Measurements from ENCODE around the gene CCDC185. TPM values are rescaled to one million over a fixed set of nuclear protein-coding genes. Genes with fewer than 3 reads are reported as not detected.

The CCDC185 gene
- total and polyA plus RNA-seq, 4 donors = not detected

DNA sequence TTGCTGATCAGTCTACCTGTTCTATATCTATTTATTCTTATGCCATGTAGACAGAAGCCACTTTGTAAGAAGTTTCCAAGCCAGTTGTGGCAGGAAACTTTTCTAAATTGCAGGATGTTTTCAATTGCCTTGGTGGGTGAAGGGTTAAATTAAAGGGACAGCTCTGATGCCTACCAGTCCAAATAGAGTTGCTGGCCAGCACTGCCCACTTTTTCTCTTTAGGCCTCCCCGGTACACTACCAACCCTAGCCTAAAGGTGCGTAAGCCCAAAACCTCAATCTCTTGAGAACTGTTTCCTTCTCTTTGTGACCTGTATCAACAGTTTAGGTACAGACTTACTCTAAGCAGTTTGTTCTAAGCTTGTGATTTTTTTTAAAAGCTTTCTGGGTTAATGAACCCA, 44.8 kb upstream of the CCDC185 start:
- no peaks in the 10 kb centered on the region for H3K27me3 ChIP-seq (ENCODE audit: control insufficient read depth in 4 of 4, insufficient read depth in 4 of 4, low read length in 3 of 4)
- no peak overlapping the region for H3K4me3 ChIP-seq (ENCODE audit: low read depth in 1 of 3, low read length in 3 of 3)
- no peak for DNase-seq (ENCODE audit: low spot score)
- TF ChIP-seq RAD21 (IDR thresholded peaks at IDR 0.05) = no peak
- TF ChIP-seq, protein P1, sequence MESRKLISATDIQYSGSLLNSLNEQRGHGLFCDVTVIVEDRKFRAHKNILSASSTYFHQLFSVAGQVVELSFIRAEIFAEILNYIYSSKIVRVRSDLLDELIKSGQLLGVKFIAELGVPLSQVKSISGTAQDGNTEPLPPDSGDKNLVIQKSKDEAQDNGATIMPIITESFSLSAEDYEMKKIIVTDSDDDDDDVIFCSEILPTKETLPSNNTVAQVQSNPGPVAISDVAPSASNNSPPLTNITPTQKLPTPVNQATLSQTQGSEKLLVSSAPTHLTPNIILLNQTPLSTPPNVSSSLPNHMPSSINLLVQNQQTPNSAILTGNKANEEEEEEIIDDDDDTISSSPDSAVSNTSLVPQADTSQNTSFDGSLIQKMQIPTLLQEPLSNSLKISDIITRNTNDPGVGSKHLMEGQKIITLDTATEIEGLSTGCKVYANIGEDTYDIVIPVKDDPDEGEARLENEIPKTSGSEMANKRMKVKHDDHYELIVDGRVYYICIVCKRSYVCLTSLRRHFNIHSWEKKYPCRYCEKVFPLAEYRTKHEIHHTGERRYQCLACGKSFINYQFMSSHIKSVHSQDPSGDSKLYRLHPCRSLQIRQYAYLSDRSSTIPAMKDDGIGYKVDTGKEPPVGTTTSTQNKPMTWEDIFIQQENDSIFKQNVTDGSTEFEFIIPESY (IDR thresholded peaks at IDR 0.05) = no peak
- TF ChIP-seq, protein P2, sequence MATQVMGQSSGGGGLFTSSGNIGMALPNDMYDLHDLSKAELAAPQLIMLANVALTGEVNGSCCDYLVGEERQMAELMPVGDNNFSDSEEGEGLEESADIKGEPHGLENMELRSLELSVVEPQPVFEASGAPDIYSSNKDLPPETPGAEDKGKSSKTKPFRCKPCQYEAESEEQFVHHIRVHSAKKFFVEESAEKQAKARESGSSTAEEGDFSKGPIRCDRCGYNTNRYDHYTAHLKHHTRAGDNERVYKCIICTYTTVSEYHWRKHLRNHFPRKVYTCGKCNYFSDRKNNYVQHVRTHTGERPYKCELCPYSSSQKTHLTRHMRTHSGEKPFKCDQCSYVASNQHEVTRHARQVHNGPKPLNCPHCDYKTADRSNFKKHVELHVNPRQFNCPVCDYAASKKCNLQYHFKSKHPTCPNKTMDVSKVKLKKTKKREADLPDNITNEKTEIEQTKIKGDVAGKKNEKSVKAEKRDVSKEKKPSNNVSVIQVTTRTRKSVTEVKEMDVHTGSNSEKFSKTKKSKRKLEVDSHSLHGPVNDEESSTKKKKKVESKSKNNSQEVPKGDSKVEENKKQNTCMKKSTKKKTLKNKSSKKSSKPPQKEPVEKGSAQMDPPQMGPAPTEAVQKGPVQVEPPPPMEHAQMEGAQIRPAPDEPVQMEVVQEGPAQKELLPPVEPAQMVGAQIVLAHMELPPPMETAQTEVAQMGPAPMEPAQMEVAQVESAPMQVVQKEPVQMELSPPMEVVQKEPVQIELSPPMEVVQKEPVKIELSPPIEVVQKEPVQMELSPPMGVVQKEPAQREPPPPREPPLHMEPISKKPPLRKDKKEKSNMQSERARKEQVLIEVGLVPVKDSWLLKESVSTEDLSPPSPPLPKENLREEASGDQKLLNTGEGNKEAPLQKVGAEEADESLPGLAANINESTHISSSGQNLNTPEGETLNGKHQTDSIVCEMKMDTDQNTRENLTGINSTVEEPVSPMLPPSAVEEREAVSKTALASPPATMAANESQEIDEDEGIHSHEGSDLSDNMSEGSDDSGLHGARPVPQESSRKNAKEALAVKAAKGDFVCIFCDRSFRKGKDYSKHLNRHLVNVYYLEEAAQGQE (IDR thresholded peaks at IDR 0.05) = no peak
- TF ChIP-seq EGR1 (IDR thresholded peaks at IDR 0.05; ENCODE audit: low read depth in 2 of 2) = no peak
- no peak for TF ChIP-seq ATF3 (IDR thresholded peaks at IDR 0.05)
- TF ChIP-seq NR2F2 (IDR thresholded peaks at IDR 0.05) = no peak
- no peak for TF ChIP-seq HNF4A (conservative IDR thresholded peaks at IDR 0.05)
- no peak for TF ChIP-seq YY1 (IDR thresholded peaks at IDR 0.05)
- no peak for TF ChIP-seq RXRA (IDR thresholded peaks at IDR 0.05)
- no peak for TF ChIP-seq FOXA1 (IDR thresholded peaks at IDR 0.05)
- no peak for TF ChIP-seq SP1 (IDR thresholded peaks at IDR 0.05)
- TF ChIP-seq JUND (IDR thresholded peaks at IDR 0.05) = no peak
- no peak for TF ChIP-seq GABPA (IDR thresholded peaks at IDR 0.05 in 1 of 2, conservative IDR thresholded peaks at IDR 0.05 in 1 of 2)
- TF ChIP-seq HNF4G (IDR thresholded peaks at IDR 0.05) = no peak
- TF ChIP-seq CTCF (IDR thresholded peaks at IDR 0.05; ENCODE audit: low read depth, low read length, missing input control) = no peak
- no peaks in the 10 kb centered on the region for H3K9me3 ChIP-seq (ENCODE audit: control insufficient read depth in 4 of 4, low read length in 3 of 4)
- WGBS = 92% methylated on average over 2 of the region's 2 CpGs
- no peak overlapping the region for H3K9ac ChIP-seq (ENCODE audit: low read depth in 1 of 2, low read length in 2 of 2)
- H3K36me3 ChIP-seq (ENCODE audit: control insufficient read depth in 4 of 4, insufficient read depth in 3 of 4, low read depth in 1 of 4, low read length in 3 of 4) = no peaks in the 10 kb centered on the region
- no peak overlapping the region for H3K27ac ChIP-seq (ENCODE audit: low read depth in 1 of 2, low read length in 2 of 2)
- peaks cover 0 to 2% (median 0%) of the 10 kb centered on the region in 4 donors for H3K4me1 ChIP-seq (ENCODE audit: control insufficient read depth in 4 of 4, insufficient read depth in 4 of 4, low read length in 3 of 4)

GRCh38 chr1:223349241-223349640, 44.0 kb upstream of the CCDC185 start:
- Histone ChIP-seq H3K9me3 (ENCODE audit: control insufficient read depth in 4 of 4, low read length in 3 of 4) (no peaks in the 10 kb centered on the region), H3K4me3 (ENCODE audit: low read depth in 1 of 3, low read length in 3 of 3) (no peak overlapping the region), H3K4me1 (ENCODE audit: control insufficient read depth in 4 of 4, insufficient read depth in 4 of 4, low read length in 3 of 4) (peaks cover 3 to 10% (median 6%) of the 10 kb centered on the region in 4 donors), H3K9ac (ENCODE audit: low read depth in 1 of 2, low read length in 2 of 2) (no peak overlapping the region), H3K27me3 (ENCODE audit: control insufficient read depth in 4 of 4, insufficient read depth in 4 of 4, low read length in 3 of 4) (no peaks in the 10 kb centered on the region), H3K27ac (ENCODE audit: low read depth in 1 of 2, low read length in 2 of 2) (no peak overlapping the region), H3K36me3 (ENCODE audit: control insufficient read depth in 4 of 4, insufficient read depth in 3 of 4, low read depth in 1 of 4, low read length in 3 of 4) (no peaks in the 10 kb centered on the region)
- 93% methylated on average over 3 of the region's 3 CpGs for WGBS
- no peak for DNase-seq (ENCODE audit: low spot score)
- TF ChIP-seq HNF4A (conservative IDR thresholded peaks at IDR 0.05) = no peak
- no peak for TF ChIP-seq JUND (IDR thresholded peaks at IDR 0.05)
- no peak for TF ChIP-seq ATF3 (IDR thresholded peaks at IDR 0.05)
- TF ChIP-seq HNF4G (IDR thresholded peaks at IDR 0.05) = no peak
- no peak for TF ChIP-seq YY1 (IDR thresholded peaks at IDR 0.05)

Measured in liver (tissue), 9 donors.